OCI-LY3 (cell line): ENCODE results near the gene BEST3.
A peak's percentile ranks its signal among the peaks of the same experiment; 100 is the strongest.

Experiments used
- H2AFZ ChIP-seq: fragments of 200-600, 300-600 bp; shearing (Covaris generic); 2 replicates; pipeline ENCODE4 v1.6.0; 2014; ENCODE audit warnings: antibody characterized with exemption, low read depth, low read length
- H3K27ac ChIP-seq: fragments of 200-600, 300-600 bp; sonication (generic); 2 replicates; pipeline ENCODE4 v1.5.1; 2014; ENCODE audit warnings: mild to moderate bottlenecking, low read length, moderate library complexity, mixed read lengths
- H3K27me3 ChIP-seq: fragments of 200-600, 300-600 bp; sonication (generic); 2 replicates; pipeline ENCODE4 v1.6.1; 2014; ENCODE audit warnings: low read depth, low read length, mixed read lengths
- H3K36me3 ChIP-seq: fragments of 200-600, 300-600 bp; sonication (generic); replicated peaks from 2 replicates; pipeline ENCODE3; 2014; ENCODE audit warnings: low read depth, low read length, mixed read lengths
- H3K4me1 ChIP-seq: fragments of 300-600, 200-600 bp; sonication (generic); 2 replicates; pipeline ENCODE4 v1.6.1; 2014; ENCODE audit warnings: low read length, mixed read lengths
- H3K4me2 ChIP-seq: fragments of 200-600, 300-600 bp; sonication (generic); 2 replicates; pipeline ENCODE4 v1.6.1; 2014; ENCODE audit warnings: low read length, mixed read lengths
- H3K4me3 ChIP-seq: fragments of 300-600, 200-600 bp; sonication (generic); 2 replicates; pipeline ENCODE4 v1.5.1; 2014; ENCODE audit warnings: antibody characterized with exemption, mild to moderate bottlenecking, low read length, moderate library complexity
- H3K79me2 ChIP-seq: fragments of 300-600, 200-600 bp; shearing (Covaris generic); 2 replicates; pipeline ENCODE4 v1.6.1; 2014; ENCODE audit warnings: mild to moderate bottlenecking, low read length, mixed read lengths
- H3K9ac ChIP-seq: fragments of 300-600, 200-600 bp; shearing (Covaris generic); 2 replicates; pipeline ENCODE4 v1.6.0; 2014; ENCODE audit warnings: mild to moderate bottlenecking, low read length, moderate library complexity
- H3K9me3 ChIP-seq: fragments of 200-600, 300-600 bp; shearing (Covaris generic); 2 replicates; pipeline ENCODE4 v1.6.1; 2014; ENCODE audit warnings: low read length, mixed read lengths; ENCODE audit not compliant: insufficient read depth
- H4K20me1 ChIP-seq: fragments of 200-600, 300-600 bp; sonication (generic); 2 replicates; pipeline ENCODE4 v1.6.1; 2016; ENCODE audit warnings: low read length, mixed read lengths; ENCODE audit not compliant: insufficient read depth
- CTCF ChIP-seq: fragments of 200-600, 300-600 bp; sonication (generic); IDR thresholded peaks from 2 replicates; pipeline ENCODE4 v1.5.1; 2014; ENCODE audit warnings: antibody characterized with exemption, low read length, low read depth
- EZH2phosphoT487 ChIP-seq: fragments of 200-600 bp; shearing (Covaris generic); IDR thresholded peaks from 2 replicates; pipeline ENCODE4 v1.6.1; 2018; ENCODE audit warnings: antibody characterized with exemption, mixed run types, low read depth

The BEST3 gene

GRCh38 chr12:69698769-69699540 lies at the start of gene BEST3:
BEST3 (minus strand) TSS chr12:69699303; CDS start chr12:69697798, 1,505 bp downstream.
- Histone ChIP-seq H2AFZ (no peak within 1 kb of the TSS), H3K4me3 (no peak within 1 kb of the TSS), H3K79me2 (no peaks in the 10 kb centered on the region), H4K20me1 (no peaks in the 10 kb centered on the region), H3K27me3 (no peaks in the 10 kb centered on the region), H3K4me1 (no peaks in the 10 kb centered on the region), H3K27ac (no peak within 1 kb of the TSS), H3K36me3 (no peaks in the 10 kb centered on the region), H3K9me3 (no peaks in the 10 kb centered on the region), H3K9ac (no peak within 1 kb of the TSS), H3K4me2 (no peak within 1 kb of the TSS)
- no peak for TF ChIP-seq CTCF
- no peak for TF ChIP-seq EZH2phosphoT487

DNA sequence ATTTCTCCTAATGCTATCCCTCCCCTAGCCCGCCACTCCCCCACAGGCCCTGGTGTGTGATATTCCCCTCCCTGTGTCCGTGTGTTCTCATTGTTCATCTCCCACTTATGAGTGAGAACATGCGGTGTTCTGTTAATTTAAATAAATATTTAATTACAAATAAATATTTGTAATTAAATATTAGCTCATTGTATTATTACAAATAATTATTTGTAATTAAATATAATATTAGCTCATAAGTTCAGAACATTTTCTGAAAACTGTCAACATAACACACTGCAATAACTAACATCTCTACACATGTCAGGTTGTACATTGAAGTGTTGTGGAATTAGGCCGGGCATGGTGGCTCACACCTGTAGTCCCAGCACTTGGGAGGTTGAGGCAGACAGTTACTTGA lies 45.0 kb upstream of the BEST3 start:
- H3K27ac ChIP-seq = no peak overlapping the region
- peaks cover 9% of the 10 kb centered on the region for H3K36me3 ChIP-seq
- H2AFZ ChIP-seq = no peak overlapping the region
- H3K9ac ChIP-seq = no peak overlapping the region
- H3K9me3 ChIP-seq = no peaks in the 10 kb centered on the region
- no peaks in the 10 kb centered on the region for H3K27me3 ChIP-seq
- no peak for TF ChIP-seq CTCF
- no peak for TF ChIP-seq EZH2phosphoT487
- H3K4me2 ChIP-seq = no peak overlapping the region
- H3K4me3 ChIP-seq = no peak overlapping the region
- H3K4me1 ChIP-seq = peaks cover 19% of the 10 kb centered on the region
- peaks cover 75% of the 10 kb centered on the region for H3K79me2 ChIP-seq
- peaks cover 22% of the 10 kb centered on the region for H4K20me1 ChIP-seq

DNA sequence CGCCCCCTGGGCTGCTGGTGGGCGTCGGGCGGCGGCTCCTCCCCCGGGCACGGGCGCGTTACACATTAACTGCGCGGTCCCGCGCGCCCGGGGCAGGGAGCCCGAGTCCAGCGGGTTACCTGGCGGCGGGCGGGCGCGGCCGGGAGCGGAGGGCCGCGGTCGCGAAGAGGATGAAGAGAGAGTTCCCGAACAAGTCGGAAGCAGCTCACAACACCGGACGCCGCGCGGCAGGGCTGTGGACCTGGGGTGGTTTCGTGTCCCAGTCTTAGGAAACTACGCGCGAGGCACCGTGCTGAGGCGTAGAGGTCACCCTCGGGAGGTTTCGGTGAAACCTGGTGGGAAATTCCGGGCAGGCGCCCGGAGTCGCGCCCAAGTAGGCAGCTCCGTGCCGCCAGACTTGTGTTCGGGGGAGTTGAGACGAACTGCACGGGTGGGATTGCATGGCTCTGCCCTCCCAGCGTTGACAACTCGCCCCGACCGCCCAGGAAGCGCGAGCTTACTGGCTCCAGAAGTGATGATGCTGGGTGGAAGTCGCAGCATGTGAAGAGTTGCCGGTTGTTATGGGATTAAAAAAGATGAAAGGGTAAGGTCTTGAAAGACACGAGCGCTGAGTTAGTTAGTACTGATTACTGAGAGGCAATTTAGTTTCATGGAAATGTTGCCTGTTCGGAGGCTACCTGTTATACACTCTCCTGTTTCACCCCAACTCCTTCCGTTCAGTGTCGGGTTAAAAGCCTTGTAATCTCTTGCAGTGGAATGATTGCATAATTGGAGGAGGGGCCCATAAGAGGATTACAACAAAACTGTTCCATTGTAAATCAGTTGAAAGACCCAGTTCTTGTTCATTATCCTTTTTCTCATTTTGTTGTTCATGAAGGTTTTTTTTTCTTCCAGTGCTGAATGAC lies 40.4 kb upstream of the BEST3 start:
- peaks cover 22% of the 10 kb centered on the region for H4K20me1 ChIP-seq
- H2AFZ ChIP-seq = peak overlapping the region; percentile 1; the same call in 1 of the 2 replicates
- no peaks in the 10 kb centered on the region for H3K9me3 ChIP-seq
- H3K9ac ChIP-seq = peak overlapping the region; percentile 83
- H3K36me3 ChIP-seq = no peaks in the 10 kb centered on the region
- H3K4me2 ChIP-seq = peak overlapping the region; percentile 83
- peak overlapping the region; percentile 72 for H3K27ac ChIP-seq
- peaks cover 51% of the 10 kb centered on the region for H3K79me2 ChIP-seq
- no peaks in the 10 kb centered on the region for H3K27me3 ChIP-seq
- TF ChIP-seq EZH2phosphoT487 (no peak), CTCF (no peak)
- H3K4me3 ChIP-seq = peak overlapping the region; percentile 91
- peaks cover 24% of the 10 kb centered on the region for H3K4me1 ChIP-seq
